ENCODE measurements around the gene EFNB3. TPM values are rescaled to one million over a fixed set of nuclear protein-coding genes. Genes with fewer than 3 reads are reported as not detected.
A peak's percentile ranks its signal among the peaks of the same experiment; 100 is the strongest.

The EFNB3 gene
- total and polyA plus RNA-seq, 2 of the 8 experiments (the other 6 are each of a cell fraction or from before 2014, with no cell fraction given): 15.0 to 27.3 TPM

DNA sequence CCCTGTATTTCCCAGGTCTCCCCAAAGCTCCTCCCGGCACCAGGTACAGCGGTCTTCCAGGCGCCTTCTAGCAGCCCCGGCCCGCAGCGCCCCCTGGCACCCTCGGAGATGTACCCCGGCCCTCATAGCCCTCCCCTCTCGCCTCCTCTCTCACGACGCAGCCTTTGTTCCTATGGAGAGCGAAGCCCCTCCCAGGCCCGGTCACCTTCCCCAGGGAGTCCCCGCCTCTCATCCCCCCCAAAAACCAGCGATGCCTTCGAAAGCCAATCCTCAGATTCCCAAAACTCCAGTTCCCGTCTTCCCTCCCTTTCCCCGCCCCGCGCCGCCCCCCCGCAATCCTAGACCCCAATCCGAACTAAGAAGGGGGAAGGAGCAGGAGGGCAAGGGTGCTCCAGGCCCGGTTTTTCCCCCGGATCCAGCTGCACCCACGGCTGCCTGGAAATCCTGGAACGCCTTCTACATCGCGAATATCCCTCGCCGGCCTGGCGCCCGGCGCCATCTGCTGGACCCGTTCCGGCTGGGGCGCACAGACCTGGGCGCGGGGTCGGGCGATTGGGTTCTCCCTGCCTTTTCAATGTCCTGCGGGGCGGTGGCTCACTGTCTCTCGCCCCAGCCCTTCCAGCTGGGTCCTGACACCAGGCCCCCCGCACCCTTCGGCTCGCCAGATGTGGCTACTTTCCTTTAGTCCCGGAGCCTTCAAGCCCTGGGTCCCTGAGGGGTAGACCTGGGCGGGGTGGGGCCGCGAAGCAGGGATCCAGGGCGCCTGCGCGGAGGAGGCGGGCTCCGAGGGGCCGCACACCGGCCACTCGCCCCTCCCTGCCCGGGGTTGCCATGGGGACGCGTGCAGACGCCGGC lies 12.1 kb downstream of the EFNB3 start, which contains the start of gene DNAH2 (continued):
- TF ChIP-seq SP1 (IDR thresholded peaks at IDR 0.05; ENCODE audit: low read depth, low read length) (peak; percentile 100), SP4 (IDR thresholded peaks at IDR 0.05; ENCODE audit: low read length) (no peak), KDM4A (IDR thresholded peaks at IDR 0.05; ENCODE audit: low read depth, low read length, severe bottlenecking) (peak; percentile 94), SP2 (IDR thresholded peaks at IDR 0.05; ENCODE audit: low read length) (no peak), SIX5 (IDR thresholded peaks at IDR 0.05; ENCODE audit: low read depth, low read length) (no peak), GTF2F1 (IDR thresholded peaks at IDR 0.05; ENCODE audit: borderline replicate concordance, low read depth, low read length) (0 out of 2 replicates have a peak, but pooled peaks have one; percentile 23), CREB1 (IDR thresholded peaks at IDR 0.05) (peak; percentile 68; the same call in 1 of the 2 replicates), POU5F1 (IDR thresholded peaks at IDR 0.05; ENCODE audit: low read depth, low read length) (no peak), EP300 (IDR thresholded peaks at IDR 0.05; ENCODE audit: borderline replicate concordance in 1 of 2, low read depth in 2 of 2, low read length in 2 of 2) (no peak), RFX5 (IDR thresholded peaks at IDR 0.05; ENCODE audit: borderline replicate concordance, low read depth, low read length) (peak; percentile 72), JUN (IDR thresholded peaks at IDR 0.05; ENCODE audit: low read depth, low read length) (no peak), CEBPB (IDR thresholded peaks at IDR 0.05; ENCODE audit: low read depth, low read length) (no peak), ASH2L (IDR thresholded peaks at IDR 0.05; ENCODE audit: low read length) (peak; percentile 81), SUZ12 (IDR thresholded peaks at IDR 0.05; ENCODE audit: low read length) (peak; percentile 43; the same call in 1 of the 2 replicates), PHF8 (conservative IDR thresholded peaks at IDR 0.05; ENCODE audit: low read depth, low read length) (peak; percentile 58), BCL11A (IDR thresholded peaks at IDR 0.05; ENCODE audit: low read depth in 2 of 2, low read length in 2 of 2) (no peak), POLR2A (IDR thresholded peaks at IDR 0.05; ENCODE audit: control extremely low read depth in 1 of 2, low read depth in 2 of 2, low read length in 2 of 2) (no peak), SAP30 (IDR thresholded peaks at IDR 0.05; ENCODE audit: insufficient read depth, insufficient replicate concordance, low read length) (no peak), RBBP5 (IDR thresholded peaks at IDR 0.05; ENCODE audit: borderline replicate concordance, low read depth, low read length) (0 out of 2 replicates have a peak, but pooled peaks have one; percentile 9), JUND (IDR thresholded peaks at IDR 0.05; ENCODE audit: low read length) (no peak)
- TF ChIP-seq, protein P1, sequence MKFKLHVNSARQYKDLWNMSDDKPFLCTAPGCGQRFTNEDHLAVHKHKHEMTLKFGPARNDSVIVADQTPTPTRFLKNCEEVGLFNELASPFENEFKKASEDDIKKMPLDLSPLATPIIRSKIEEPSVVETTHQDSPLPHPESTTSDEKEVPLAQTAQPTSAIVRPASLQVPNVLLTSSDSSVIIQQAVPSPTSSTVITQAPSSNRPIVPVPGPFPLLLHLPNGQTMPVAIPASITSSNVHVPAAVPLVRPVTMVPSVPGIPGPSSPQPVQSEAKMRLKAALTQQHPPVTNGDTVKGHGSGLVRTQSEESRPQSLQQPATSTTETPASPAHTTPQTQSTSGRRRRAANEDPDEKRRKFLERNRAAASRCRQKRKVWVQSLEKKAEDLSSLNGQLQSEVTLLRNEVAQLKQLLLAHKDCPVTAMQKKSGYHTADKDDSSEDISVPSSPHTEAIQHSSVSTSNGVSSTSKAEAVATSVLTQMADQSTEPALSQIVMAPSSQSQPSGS (IDR thresholded peaks at IDR 0.05; ENCODE audit: low read length): peak; percentile 90; the same call in 1 of the 2 replicates
- TF ChIP-seq, protein P2, sequence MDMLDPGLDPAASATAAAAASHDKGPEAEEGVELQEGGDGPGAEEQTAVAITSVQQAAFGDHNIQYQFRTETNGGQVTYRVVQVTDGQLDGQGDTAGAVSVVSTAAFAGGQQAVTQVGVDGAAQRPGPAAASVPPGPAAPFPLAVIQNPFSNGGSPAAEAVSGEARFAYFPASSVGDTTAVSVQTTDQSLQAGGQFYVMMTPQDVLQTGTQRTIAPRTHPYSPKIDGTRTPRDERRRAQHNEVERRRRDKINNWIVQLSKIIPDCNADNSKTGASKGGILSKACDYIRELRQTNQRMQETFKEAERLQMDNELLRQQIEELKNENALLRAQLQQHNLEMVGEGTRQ (IDR thresholded peaks at IDR 0.05; ENCODE audit: low read length): no peak

Measured in H1 (cell line).